ENCODE measurements around the gene LRRC3B. TPM values are rescaled to one million over a fixed set of nuclear protein-coding genes. Genes with fewer than 3 reads are reported as not detected.

The LRRC3B gene
- total and polyA plus RNA-seq, 4 donors, result 0.02 to 0.37 TPM; not detected in 2

DNA sequence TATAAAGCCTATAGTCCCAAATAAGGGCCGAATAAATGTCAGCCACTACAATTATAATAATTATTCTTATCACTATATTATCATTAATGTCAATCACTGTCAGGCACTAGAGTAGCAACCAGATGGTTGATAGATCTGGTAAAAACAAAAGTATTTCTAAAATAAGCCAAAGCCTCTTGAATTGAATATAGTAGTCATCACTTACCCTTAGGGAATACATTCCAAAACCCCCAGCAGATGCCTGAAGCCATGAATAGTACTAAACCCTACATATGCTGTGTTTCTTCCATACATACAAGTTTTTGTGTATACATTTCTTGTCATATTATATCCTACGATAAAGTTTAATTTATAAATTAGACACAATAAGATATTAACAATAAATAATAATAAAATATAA lies 59.1 kb downstream of the LRRC3B start:
- TF ChIP-seq, protein P1, sequence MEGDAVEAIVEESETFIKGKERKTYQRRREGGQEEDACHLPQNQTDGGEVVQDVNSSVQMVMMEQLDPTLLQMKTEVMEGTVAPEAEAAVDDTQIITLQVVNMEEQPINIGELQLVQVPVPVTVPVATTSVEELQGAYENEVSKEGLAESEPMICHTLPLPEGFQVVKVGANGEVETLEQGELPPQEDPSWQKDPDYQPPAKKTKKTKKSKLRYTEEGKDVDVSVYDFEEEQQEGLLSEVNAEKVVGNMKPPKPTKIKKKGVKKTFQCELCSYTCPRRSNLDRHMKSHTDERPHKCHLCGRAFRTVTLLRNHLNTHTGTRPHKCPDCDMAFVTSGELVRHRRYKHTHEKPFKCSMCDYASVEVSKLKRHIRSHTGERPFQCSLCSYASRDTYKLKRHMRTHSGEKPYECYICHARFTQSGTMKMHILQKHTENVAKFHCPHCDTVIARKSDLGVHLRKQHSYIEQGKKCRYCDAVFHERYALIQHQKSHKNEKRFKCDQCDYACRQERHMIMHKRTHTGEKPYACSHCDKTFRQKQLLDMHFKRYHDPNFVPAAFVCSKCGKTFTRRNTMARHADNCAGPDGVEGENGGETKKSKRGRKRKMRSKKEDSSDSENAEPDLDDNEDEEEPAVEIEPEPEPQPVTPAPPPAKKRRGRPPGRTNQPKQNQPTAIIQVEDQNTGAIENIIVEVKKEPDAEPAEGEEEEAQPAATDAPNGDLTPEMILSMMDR (IDR thresholded peaks at IDR 0.05; ENCODE audit: control extremely low read depth, extremely low read depth), result no peak
- ATAC-seq (ENCODE audit: insufficient read depth, low FRiP score), result no peak

DNA sequence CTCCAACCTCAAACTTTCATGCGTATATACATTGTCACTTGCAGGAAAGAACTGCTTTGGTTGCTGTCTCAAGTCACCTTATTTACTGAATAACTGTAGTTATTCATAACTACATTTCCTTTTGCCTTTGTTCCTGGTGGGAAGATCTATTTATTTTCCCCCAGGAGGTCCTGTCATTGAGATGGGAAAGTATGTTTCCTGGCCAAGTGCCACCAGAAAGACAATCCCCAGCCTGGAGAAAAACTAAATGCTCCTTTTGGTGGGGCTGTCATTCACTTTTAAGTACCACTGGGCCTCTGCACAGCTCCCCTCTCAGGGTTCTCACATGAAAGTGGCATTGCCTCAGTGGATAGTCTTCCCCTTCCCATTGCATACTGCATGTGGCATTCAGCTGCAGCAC lies 59.8 kb downstream of the LRRC3B start:
- Histone ChIP-seq H3K4me3 (no peak overlapping the region), H3K9ac (ENCODE audit: insufficient read depth in 1 of 2, low read length in 2 of 2) (no peak overlapping the region), H3K9me3 (ENCODE audit: control insufficient read depth in 4 of 4, insufficient read depth in 3 of 4, low read length in 3 of 4) (no peaks in the 10 kb centered on the region), H3K27ac (ENCODE audit: low read depth in 1 of 2, low read length in 1 of 2) (no peak overlapping the region), H3K4me1 (ENCODE audit: control insufficient read depth in 5 of 5, insufficient read depth in 5 of 5, low read length in 5 of 5) (no peaks in the 10 kb centered on the region), H3K36me3 (ENCODE audit: control insufficient read depth in 4 of 4, insufficient read depth in 4 of 4, low read length in 4 of 4) (no peaks in the 10 kb centered on the region), H3K27me3 (ENCODE audit: control insufficient read depth in 3 of 3, insufficient read depth in 3 of 3, low read length in 2 of 3) (peaks cover 0 to 2% (median 0%) of the 10 kb centered on the region in 3 donors)
- 73 to 91% methylated on average over 1 of the region's 1 CpG for WGBS, 2 donors
- DNase-seq (peak in 1 of 3 donors; percentile 4), ATAC-seq (ENCODE audit: insufficient read depth, low FRiP score) (no peak)
- TF ChIP-seq, protein P1 (IDR thresholded peaks at IDR 0.05; ENCODE audit: control extremely low read depth, extremely low read depth), result no peak

More for the DNA sequence above, 59.1 kb downstream of the LRRC3B start:
- Histone ChIP-seq H3K4me1 (ENCODE audit: control insufficient read depth in 5 of 5, insufficient read depth in 5 of 5, low read length in 5 of 5) (no peaks in the 10 kb centered on the region), H3K9me3 (ENCODE audit: control insufficient read depth in 4 of 4, insufficient read depth in 3 of 4, low read length in 3 of 4) (no peaks in the 10 kb centered on the region), H3K9ac (ENCODE audit: insufficient read depth in 1 of 2, low read length in 2 of 2) (no peak overlapping the region), H3K36me3 (ENCODE audit: control insufficient read depth in 4 of 4, insufficient read depth in 4 of 4, low read length in 4 of 4) (no peaks in the 10 kb centered on the region), H3K27ac (ENCODE audit: low read depth in 1 of 2, low read length in 1 of 2) (no peak overlapping the region), H3K27me3 (ENCODE audit: control insufficient read depth in 3 of 3, insufficient read depth in 3 of 3, low read length in 2 of 3) (peaks cover 0 to 2% (median 0%) of the 10 kb centered on the region in 3 donors), H3K4me3 (no peak overlapping the region)
- DNase-seq, result no peak
- 91 to 93% methylated on average over 2 of the region's 2 CpGs for WGBS, 2 donors

DNA sequence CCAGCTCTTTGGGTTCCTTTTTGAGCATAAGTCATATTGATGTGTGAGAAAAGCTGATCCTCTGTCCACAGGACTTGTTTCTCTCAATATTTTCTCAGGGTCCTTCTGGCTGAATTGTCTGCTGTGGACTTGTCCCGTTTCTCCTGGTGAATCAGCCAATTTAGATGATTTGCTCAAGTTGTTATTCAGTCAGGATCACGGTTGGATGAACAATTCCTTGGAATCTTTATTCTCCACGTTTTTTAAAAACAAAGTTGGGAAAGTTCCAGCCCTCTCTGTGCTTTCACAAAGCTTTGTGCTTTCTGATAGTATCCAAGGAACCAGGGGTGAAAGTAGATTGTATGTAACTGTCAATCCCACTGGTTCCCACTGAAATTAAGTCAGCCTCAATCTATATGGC lies 61.3 kb downstream of the LRRC3B start:
- 79 to 82% methylated on average over 3 of the region's 3 CpGs for WGBS, 2 donors
- DNase-seq (no peak), ATAC-seq (ENCODE audit: insufficient read depth, low FRiP score) (no peak)
- H3K4me1 ChIP-seq (ENCODE audit: control insufficient read depth in 5 of 5, insufficient read depth in 5 of 5, low read length in 5 of 5), result no peaks in the 10 kb centered on the region
- H3K36me3 ChIP-seq (ENCODE audit: control insufficient read depth in 4 of 4, insufficient read depth in 4 of 4, low read length in 4 of 4), result no peaks in the 10 kb centered on the region
- peaks cover 0 to 2% (median 0%) of the 10 kb centered on the region in 3 donors for H3K27me3 ChIP-seq (ENCODE audit: control insufficient read depth in 3 of 3, insufficient read depth in 3 of 3, low read length in 2 of 3)
- no peak overlapping the region for H3K27ac ChIP-seq (ENCODE audit: low read depth in 1 of 2, low read length in 1 of 2)
- TF ChIP-seq, protein P1 (IDR thresholded peaks at IDR 0.05; ENCODE audit: control extremely low read depth, extremely low read depth), result no peak
- H3K4me3 ChIP-seq, result no peak overlapping the region
- no peaks in the 10 kb centered on the region for H3K9me3 ChIP-seq (ENCODE audit: control insufficient read depth in 4 of 4, insufficient read depth in 3 of 4, low read length in 3 of 4)
- H3K9ac ChIP-seq (ENCODE audit: insufficient read depth in 1 of 2, low read length in 2 of 2), result no peak overlapping the region

DNA sequence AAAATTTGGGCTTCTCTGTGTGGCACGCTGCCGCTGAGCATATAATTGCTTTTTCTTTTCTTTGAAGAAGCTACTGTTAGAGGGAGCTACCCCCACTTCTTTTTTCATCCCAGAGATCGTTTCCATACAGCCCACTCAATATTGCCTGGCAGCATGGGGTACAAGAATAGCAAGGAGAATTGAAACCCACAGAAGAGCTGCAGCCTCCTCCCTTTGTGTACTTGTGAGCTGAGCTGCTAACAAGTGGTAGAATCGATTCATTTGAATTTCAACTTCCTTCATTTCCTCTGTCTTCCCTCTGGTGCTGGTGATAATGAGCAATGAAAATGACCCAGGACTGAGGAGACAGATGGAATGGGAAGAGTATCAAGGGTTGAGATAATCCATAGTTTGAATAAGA lies 64.9 kb downstream of the LRRC3B start:
- no peak for DNase-seq
- Histone ChIP-seq H3K9me3 (ENCODE audit: control insufficient read depth in 4 of 4, insufficient read depth in 3 of 4, low read length in 3 of 4) (no peaks in the 10 kb centered on the region), H3K27me3 (ENCODE audit: control insufficient read depth in 3 of 3, insufficient read depth in 3 of 3, low read length in 2 of 3) (no peaks in the 10 kb centered on the region), H3K4me1 (ENCODE audit: control insufficient read depth in 5 of 5, insufficient read depth in 5 of 5, low read length in 5 of 5) (no peaks in the 10 kb centered on the region), H3K9ac (ENCODE audit: insufficient read depth in 1 of 2, low read length in 2 of 2) (no peak overlapping the region), H3K36me3 (ENCODE audit: control insufficient read depth in 4 of 4, insufficient read depth in 4 of 4, low read length in 4 of 4) (no peaks in the 10 kb centered on the region), H3K4me3 (no peak overlapping the region), H3K27ac (ENCODE audit: low read depth in 1 of 2, low read length in 1 of 2) (no peak overlapping the region)
- ATAC-seq (ENCODE audit: insufficient read depth, low FRiP score), result no peak
- TF ChIP-seq, protein P1 (IDR thresholded peaks at IDR 0.05; ENCODE audit: control extremely low read depth, extremely low read depth), result no peak
- 77 to 78% methylated on average over 4 of the region's 4 CpGs for WGBS, 2 donors

Data from lung (tissue), 12 donors.